Measurements from ENCODE around the gene WDR70.

- no peak for TF ChIP-seq CTCF (IDR thresholded peaks at IDR 0.05)
- no peak for TF ChIP-seq POLR2A (IDR thresholded peaks at IDR 0.05)
Observed at GRCh38 chr5:37714756-37715155, 335.6 kb downstream of the WDR70 start.
